ENCODE results near the gene BASP1.

DNA sequence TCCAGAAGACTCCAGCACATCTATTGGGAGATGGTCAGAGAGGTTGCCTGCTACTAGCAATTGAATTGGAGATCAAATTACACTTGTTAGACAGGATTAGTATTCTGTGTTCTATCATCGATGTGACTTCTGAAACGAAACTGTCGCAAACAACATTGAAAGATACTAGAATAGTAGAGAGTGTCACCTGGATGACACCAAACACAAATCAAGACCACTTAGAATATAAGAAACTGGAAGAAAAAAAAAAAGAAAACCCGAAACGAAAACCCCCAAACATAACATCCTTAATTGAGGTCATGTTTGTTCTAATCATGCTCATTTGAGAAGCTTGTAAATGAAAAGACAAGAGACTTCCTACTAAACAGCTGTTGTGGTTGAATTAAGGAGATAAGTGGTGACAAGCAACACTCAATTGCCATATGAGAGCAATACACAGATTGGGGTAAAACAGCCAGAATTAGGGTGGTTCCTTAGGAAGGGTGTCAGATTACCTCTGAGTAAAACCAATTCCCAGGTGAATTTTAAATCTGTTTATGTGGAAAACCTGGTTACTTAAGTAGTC, 97.6 kb downstream of the BASP1 start:
- TF ChIP-seq ZNF274 (IDR thresholded peaks at IDR 0.05; ENCODE audit: low read depth, low read length) (no peak), SUZ12 (IDR thresholded peaks at IDR 0.05; ENCODE audit: extremely low read depth, insufficient read depth, insufficient read length) (no peak)
